Endothelial cell of umbilical vein (primary cell): ENCODE results near the gene TNN.

Experiments
- CTCF ChIP-seq, 2 donors: IDR thresholded peaks; 1 replicate in 1 of 2; 2 replicates in 1 of 2; pipeline ENCODE4 v1.5.1; 2011; ENCODE audit warnings: low read length in 2 of 2, mild to moderate bottlenecking in 2 of 2, moderate library complexity in 2 of 2, control low read depth in 1 of 2, inconsistent platforms in 1 of 2, low read depth in 1 of 2; ENCODE audit not compliant: insufficient read depth in 1 of 2; ENCODE audit errors: extremely low read depth in 1 of 2
- MAX ChIP-seq: IDR thresholded peaks from 2 replicates; pipeline ENCODE4 v1.6.1; 2011; ENCODE audit not compliant: insufficient read depth, insufficient read length
- MYC ChIP-seq: IDR thresholded peaks from one replicate; pipeline ENCODE4 v1.6.1; 2011; ENCODE audit warnings: mild to moderate bottlenecking, low read depth, low read length

- TF ChIP-seq CTCF (IDR thresholded peaks at IDR 0.05; ENCODE audit: extremely low read depth in 1 of 2, insufficient read depth in 1 of 2, low read depth in 1 of 2, low read length in 2 of 2), result no peak
- TF ChIP-seq MAX, result no peak
- no peak for TF ChIP-seq MYC
These were observed 63.0 kb downstream of the TNN start for GRCh38 chr1:175130649-175131045.
